BLaER1 (cell line): Measurements from ENCODE around the gene AGXT.

Experiments used
- H3K27ac ChIP-seq: shearing (Covaris generic); formaldehyde crosslinking; 2 replicates; pipeline ENCODE4 v1.8.1; 2022
- H3K27me3 ChIP-seq: shearing (Covaris generic); formaldehyde crosslinking; 2 replicates; pipeline ENCODE4 v1.8.1; 2022
- H3K36me3 ChIP-seq: shearing (Covaris generic); formaldehyde crosslinking; 2 replicates; pipeline ENCODE4 v1.8.1; 2022
- H3K4me1 ChIP-seq: shearing (Covaris generic); formaldehyde crosslinking; 2 replicates; pipeline ENCODE4 v1.8.1; 2022
- H3K4me2 ChIP-seq: shearing (Covaris generic); formaldehyde crosslinking; 2 replicates; pipeline ENCODE4 v1.8.1; 2022
- H3K4me3 ChIP-seq: shearing (Covaris generic); formaldehyde crosslinking; 2 replicates; pipeline ENCODE4 v1.8.1; 2022
- H3K9ac ChIP-seq: shearing (Covaris generic); formaldehyde crosslinking; 2 replicates; pipeline ENCODE4 v1.8.1; 2022
- H3K9me3 ChIP-seq: shearing (Covaris generic); formaldehyde crosslinking; 2 replicates; pipeline ENCODE4 v1.8.1; 2022
- H4K20me1 ChIP-seq: shearing (Covaris generic); formaldehyde crosslinking; 2 replicates; pipeline ENCODE4 v1.8.1; 2022
- Cebpa-rat ChIP-seq: shearing (Covaris generic); IDR thresholded peaks from 2 replicates; pipeline ENCODE4 v1.8.1; 2022

The AGXT gene

GRCh38 chr2:240865391-240865790 lies 3.2 kb upstream of the AGXT start:
- Histone ChIP-seq H3K4me3 (no peak overlapping the region), H3K9me3 (no peaks in the 10 kb centered on the region), H4K20me1 (no peaks in the 10 kb centered on the region), H3K27ac (no peak overlapping the region), H3K27me3 (no peaks in the 10 kb centered on the region), H3K4me2 (no peak overlapping the region), H3K36me3 (no peaks in the 10 kb centered on the region), H3K4me1 (no peaks in the 10 kb centered on the region), H3K9ac (no peak overlapping the region)
- TF ChIP-seq Cebpa-rat = no peak

- H4K20me1 ChIP-seq = no peaks in the 10 kb centered on the region
- no peak for TF ChIP-seq Cebpa-rat
- no peak overlapping the region for H3K9ac ChIP-seq
- H3K27ac ChIP-seq = no peak overlapping the region
- peaks cover 10% of the 10 kb centered on the region for H3K4me1 ChIP-seq
- H3K36me3 ChIP-seq = no peaks in the 10 kb centered on the region
- H3K4me2 ChIP-seq = no peak overlapping the region
- no peak overlapping the region for H3K4me3 ChIP-seq
- no peaks in the 10 kb centered on the region for H3K9me3 ChIP-seq
- no peaks in the 10 kb centered on the region for H3K27me3 ChIP-seq
These were observed 708 bp downstream of the AGXT start for GRCh38 chr2:240869109-240869955.

- H3K36me3 ChIP-seq = no peaks in the 10 kb centered on the region
- peaks cover 10% of the 10 kb centered on the region for H3K4me1 ChIP-seq
- no peaks in the 10 kb centered on the region for H3K9me3 ChIP-seq
- H3K4me2 ChIP-seq = no peak overlapping the region
- TF ChIP-seq Cebpa-rat = no peak
- no peak overlapping the region for H3K9ac ChIP-seq
- no peaks in the 10 kb centered on the region for H4K20me1 ChIP-seq
- H3K4me3 ChIP-seq = no peak overlapping the region
- no peak overlapping the region for H3K27ac ChIP-seq
- no peaks in the 10 kb centered on the region for H3K27me3 ChIP-seq
These were observed 1.6 kb downstream of the AGXT start for GRCh38 chr2:240869956-240870875.

- Histone ChIP-seq H3K9ac (no peak overlapping the region), H3K4me1 (peaks cover 15% of the 10 kb centered on the region), H4K20me1 (no peaks in the 10 kb centered on the region)
These were observed 2.7 kb downstream of the AGXT start for GRCh38 chr2:240871071-240871958.

GRCh38 chr2:240872317-240873097 lies 3.9 kb downstream of the AGXT start:
- H3K4me2 ChIP-seq = no peak overlapping the region
- H3K36me3 ChIP-seq = no peaks in the 10 kb centered on the region
- no peak overlapping the region for H3K27ac ChIP-seq
- no peak overlapping the region for H3K4me3 ChIP-seq
- no peak for TF ChIP-seq Cebpa-rat
- peaks cover 27% of the 10 kb centered on the region for H3K4me1 ChIP-seq
- H4K20me1 ChIP-seq = no peaks in the 10 kb centered on the region
- H3K9me3 ChIP-seq = no peaks in the 10 kb centered on the region
- no peaks in the 10 kb centered on the region for H3K27me3 ChIP-seq
- no peak overlapping the region for H3K9ac ChIP-seq

More at GRCh38 chr2:240871071-240871958, 2.7 kb downstream of the AGXT start:
- no peaks in the 10 kb centered on the region for H3K9me3 ChIP-seq
- no peak overlapping the region for H3K27ac ChIP-seq
- H3K4me3 ChIP-seq = no peak overlapping the region
- no peak overlapping the region for H3K4me2 ChIP-seq
- H3K27me3 ChIP-seq = no peaks in the 10 kb centered on the region
- no peak for TF ChIP-seq Cebpa-rat
- H3K36me3 ChIP-seq = no peaks in the 10 kb centered on the region

- H3K27me3 ChIP-seq = no peaks in the 10 kb centered on the region
- no peak overlapping the region for H3K27ac ChIP-seq
- H4K20me1 ChIP-seq = no peaks in the 10 kb centered on the region
- no peaks in the 10 kb centered on the region for H3K9me3 ChIP-seq
- H3K36me3 ChIP-seq = no peaks in the 10 kb centered on the region
- H3K4me1 ChIP-seq = peaks cover 33% of the 10 kb centered on the region
- no peak overlapping the region for H3K9ac ChIP-seq
- no peak for TF ChIP-seq Cebpa-rat
- H3K4me2 ChIP-seq = peak overlapping the region; percentile 24; the same call in 1 of the 2 replicates
- H3K4me3 ChIP-seq = no peak overlapping the region
These were observed 4.6 kb downstream of the AGXT start for GRCh38 chr2:240873098-240873788.

GRCh38 chr2:240873805-240874714 lies 5.4 kb downstream of the AGXT start:
- Histone ChIP-seq H3K36me3 (no peaks in the 10 kb centered on the region), H3K4me2 (peak overlapping the region; percentile 24; the same call in 1 of the 2 replicates), H3K9ac (no peak overlapping the region), H3K27me3 (no peaks in the 10 kb centered on the region), H3K27ac (no peak overlapping the region), H3K4me3 (no peak overlapping the region), H3K4me1 (peaks cover 33% of the 10 kb centered on the region), H4K20me1 (no peaks in the 10 kb centered on the region), H3K9me3 (no peaks in the 10 kb centered on the region)
- no peak for TF ChIP-seq Cebpa-rat
